IMR-90 (cell line): Measurements from ENCODE around the gene CNNM2. TPM values are rescaled to one million over a fixed set of nuclear protein-coding genes. Genes with fewer than 3 reads are reported as not detected.

Experiments
- ATAC-seq: fragments of 200-7000 bp; cut with Tn5 transposase; 2 replicates; pipeline ENCODE4 v1.9.1; 2020; ENCODE audit warnings: low read depth, mild to moderate bottlenecking, moderate library complexity
- BruUV-seq: library from RNA; stranded (reverse); fragments of 400-500 nt; replicated peaks from 2 replicates; lab custom pipeline; 2021; lab: Mats Ljungman, UMichigan
- CTCF ChIA-PET: fragments of 300-600 bp; formaldehyde crosslinking; extraction: SDS; loops from one replicate; lab custom pipeline; 2021; ENCODE audit warnings: antibody characterized with exemption; lab: Yijun Ruan, JAX
- POLR2A ChIA-PET: fragments of 300-600 bp; sonication (Branson Sonifier 250); formaldehyde crosslinking; loops from one replicate; lab custom pipeline; 2022; ENCODE audit warnings: antibody characterized with exemption; ENCODE audit not compliant: unreplicated experiment; lab: Charles Lee
- DNase-seq: peaks from one replicate; pipeline ENCODE4 v3.0.0; 2013
- H2AFZ ChIP-seq: replicated peaks from 2 replicates; pipeline ENCODE3; 2013; ENCODE audit warnings: low read length, mild to moderate bottlenecking; ENCODE audit not compliant: poor library complexity
- H2AK5ac ChIP-seq: 2 replicates; pipeline ENCODE4 v1.6.1; 2013; ENCODE audit warnings: low read depth, low read length, inconsistent platforms
- H2AK9ac ChIP-seq: replicated peaks from 2 replicates; pipeline ENCODE3; 2013; ENCODE audit warnings: mild to moderate bottlenecking, low read depth, low read length, moderate library complexity; ENCODE audit not compliant: poor library complexity
- H2BK120ac ChIP-seq: 2 replicates; pipeline ENCODE4 v1.6.1; 2013; ENCODE audit warnings: low read depth, low read length, inconsistent platforms
- H2BK15ac ChIP-seq: 3 replicates; pipeline ENCODE4 v1.6.1; 2013; ENCODE audit warnings: low read depth, low read length, inconsistent platforms
- H2BK20ac ChIP-seq: 2 replicates; pipeline ENCODE4 v1.6.1; 2013; ENCODE audit warnings: low read depth, mild to moderate bottlenecking, inconsistent platforms, low read length, moderate library complexity
- H2BK5ac ChIP-seq: 2 replicates; pipeline ENCODE4 v1.6.1; 2013; ENCODE audit warnings: mild to moderate bottlenecking, low read depth, low read length, inconsistent platforms; ENCODE audit not compliant: poor library complexity, severe bottlenecking
- H3K14ac ChIP-seq: replicated peaks from 2 replicates; pipeline ENCODE4 v1.6.1; 2013; ENCODE audit warnings: low read depth, low read length, inconsistent platforms
- H3K18ac ChIP-seq: 2 replicates; pipeline ENCODE4 v1.6.1; 2013; ENCODE audit warnings: low read depth, low read length, control low read depth
- H3K23ac ChIP-seq: 2 replicates; pipeline ENCODE4 v1.6.1; 2013; ENCODE audit warnings: low read depth, low read length, inconsistent platforms
- H3K27ac ChIP-seq: 2 replicates; pipeline ENCODE4 v1.5.1; 2013; ENCODE audit warnings: mild to moderate bottlenecking, control low read depth, low read length; ENCODE audit not compliant: insufficient read depth
- H3K27me3 ChIP-seq: 2 replicates; pipeline ENCODE4 v1.6.1; 2013; ENCODE audit warnings: low read length; ENCODE audit not compliant: control insufficient read depth, insufficient read depth
- H3K36me3 ChIP-seq: 2 replicates; pipeline ENCODE4 v1.6.1; 2013; ENCODE audit warnings: low read length, mixed read lengths; ENCODE audit not compliant: control insufficient read depth, insufficient read depth
- H3K4ac ChIP-seq: 2 replicates; pipeline ENCODE4 v1.6.1; 2013; ENCODE audit warnings: low read depth, low read length, inconsistent platforms
- H3K4me1 ChIP-seq: 2 replicates; pipeline ENCODE4 v1.6.1; 2013; ENCODE audit warnings: low read length, mixed read lengths; ENCODE audit not compliant: control insufficient read depth, insufficient read depth
- H3K4me2 ChIP-seq: 2 replicates; pipeline ENCODE4 v1.6.1; 2013; ENCODE audit warnings: low read depth, mild to moderate bottlenecking, control low read depth, low read length, moderate library complexity
- H3K4me3 ChIP-seq: 2 replicates; pipeline ENCODE4 v1.5.1; 2013; ENCODE audit warnings: low read depth, mild to moderate bottlenecking, control low read depth, low read length, moderate library complexity; ENCODE audit not compliant: insufficient read depth
- H3K56ac ChIP-seq: 2 replicates; pipeline ENCODE4 v1.6.1; 2013; ENCODE audit warnings: low read length, inconsistent platforms; ENCODE audit not compliant: insufficient read depth; ENCODE audit errors: extremely low read depth
- H3K79me1 ChIP-seq, 2 experiments: 2 replicates each; pipeline ENCODE4 v1.6.1; 2013; ENCODE audit warnings: low read length in 2 of 2, inconsistent platforms in 1 of 2, low read depth in 1 of 2
- H3K9ac ChIP-seq: 2 replicates; pipeline ENCODE4 v1.6.1; 2013; ENCODE audit warnings: low read depth, low read length, control low read depth
- H3K9me1 ChIP-seq: 2 replicates; pipeline ENCODE4 v1.6.1; 2013; ENCODE audit warnings: low read length, inconsistent platforms; ENCODE audit not compliant: insufficient read depth
- H3K9me3 ChIP-seq: 2 replicates; pipeline ENCODE4 v1.6.1; 2013; ENCODE audit warnings: low read length; ENCODE audit not compliant: control insufficient read depth, insufficient read depth
- H4K20me1 ChIP-seq: 2 replicates; pipeline ENCODE4 v1.6.1; 2013; ENCODE audit warnings: low read length, inconsistent platforms; ENCODE audit not compliant: insufficient read depth
- H4K5ac ChIP-seq: 2 replicates; pipeline ENCODE4 v1.6.1; 2013; ENCODE audit warnings: mild to moderate bottlenecking, low read depth, low read length, control low read depth
- H4K8ac ChIP-seq, 2 experiments: 2 replicates each; pipeline ENCODE4 v1.6.1; 2013; ENCODE audit warnings: low read depth in 2 of 2, low read length in 2 of 2, control low read depth in 1 of 2, inconsistent platforms in 1 of 2
- H4K91ac ChIP-seq: 2 replicates; pipeline ENCODE4 v1.6.1; 2013; ENCODE audit warnings: low read depth, low read length, inconsistent platforms; ENCODE audit not compliant: insufficient read depth
- CEBPB ChIP-seq: IDR thresholded peaks from 2 replicates; pipeline ENCODE4 v1.6.1; 2012; ENCODE audit warnings: low read depth, low read length, improper control_type of control experiment
- WGBS, 2 experiments: methylation state at CpG; one replicate each; pipeline versions ENCODE4 v1.1.5 to v1.1.7; 2013; ENCODE audit warnings: missing lambda C conversion rate in 2 of 2; ENCODE audit not compliant: insufficient read length in 1 of 2; ENCODE audit errors: extremely low coverage in 2 of 2; 5-methylcytosine and 5-hydroxymethylcytosine counted together
- dilution Hi-C: fragments of 300-500 bp; cut with HindIII; formaldehyde crosslinking; loops from one replicate; pipeline ENCODE4 v1.14.3; 2018; ENCODE audit warnings: low sequenced_read_pairs; ENCODE audit not compliant: unreplicated experiment
- in situ Hi-C: fragments of 300-500 bp; cut with MboI; formaldehyde crosslinking; loops from 3 replicates; pipeline ENCODE4 v1.14.3; 2019; ENCODE audit warnings: low sequenced_read_pairs, inconsistent platforms, mixed read lengths
- intact Hi-C: fragments of 100-400 bp; cut with micrococcal nuclease; formaldehyde crosslinking; loops from 2 replicates; pipeline ENCODE4 v1.10.0; 2022
- polyA plus RNA-seq, 3 experiments: library from polyadenylated mRNA; depleted of rRNA; stranded (reverse); fragments of >200 nt; gene quantifications; 2 replicates each; pipeline ENCODE4 v1.2.3, GENCODE V29; 2012; ENCODE audit warnings: low replicate concordance in 1 of 3
- total RNA-seq: library from RNA; depleted of rRNA; stranded (reverse); fragments of >200 nt; gene quantifications from 2 replicates; pipeline ENCODE4 v1.2.3, GENCODE V29; 2012
- TF ChIP-seq, protein P1 (sequence below): fragments of 150-350 bp; IDR thresholded peaks from 2 replicates; pipeline ENCODE4 v1.6.1; 2016; ENCODE audit warnings: low read depth, mild to moderate bottlenecking, low read length, moderate library complexity, borderline replicate concordance

CNNM2 gene
- total and polyA plus RNA-seq, 2 of the 4 experiments (the other 2 are of a cell fraction), result 4.7 to 5.6 TPM

DNA sequence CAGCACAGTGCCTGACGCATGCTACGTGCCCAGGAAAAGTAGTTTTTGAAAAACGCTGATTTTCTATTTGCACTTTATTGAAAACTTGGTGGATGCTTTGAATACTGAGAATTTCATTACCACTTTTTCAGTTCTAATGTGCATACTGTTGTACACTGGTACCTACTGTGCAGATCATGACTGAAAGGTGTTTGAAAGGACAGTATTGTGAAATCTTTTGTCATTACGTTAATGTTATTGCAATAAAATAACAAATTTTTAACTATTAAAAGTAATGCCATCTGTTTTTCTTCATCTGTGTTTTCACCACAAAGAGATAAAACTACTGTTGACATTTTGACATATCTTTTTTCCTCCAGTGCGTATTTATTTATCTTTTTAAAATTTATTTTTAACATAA lies 42.1 kb downstream of the CNNM2 start:
- intact Hi-C loops (no loop called here), dilution Hi-C loops (no loop called here), in situ Hi-C loops (no loop called here)
- Histone ChIP-seq H3K23ac (no peak overlapping the region), H3K14ac (no peak overlapping the region), H2BK15ac (no peak overlapping the region), H3K36me3 (no peaks in the 10 kb centered on the region), H4K5ac (no peak overlapping the region), H3K79me1 (peaks cover 18 to 49% of the 10 kb centered on the region in 2 experiments), H3K56ac (no peak overlapping the region), H2AK9ac (no peak overlapping the region), H3K4ac (no peak overlapping the region), H4K8ac (no peak overlapping the region), H4K20me1 (no peaks in the 10 kb centered on the region; the same call in 1 of the 2 replicates), H3K4me2 (no peak overlapping the region), H2AFZ (no peak overlapping the region), H4K91ac (no peak overlapping the region), H2AK5ac (no peak overlapping the region), H3K27me3 (no peaks in the 10 kb centered on the region), H3K18ac (no peak overlapping the region), H2BK5ac (no peak overlapping the region), H2BK20ac (no peak overlapping the region), H3K9me3 (no peaks in the 10 kb centered on the region), H3K9me1 (peaks cover 7% of the 10 kb centered on the region), H3K4me1 (peaks cover 12% of the 10 kb centered on the region), H3K4me3 (no peak overlapping the region), H2BK120ac (no peak overlapping the region), H3K9ac (no peak overlapping the region), H3K27ac (no peak overlapping the region)
- TF ChIP-seq, protein P1, sequence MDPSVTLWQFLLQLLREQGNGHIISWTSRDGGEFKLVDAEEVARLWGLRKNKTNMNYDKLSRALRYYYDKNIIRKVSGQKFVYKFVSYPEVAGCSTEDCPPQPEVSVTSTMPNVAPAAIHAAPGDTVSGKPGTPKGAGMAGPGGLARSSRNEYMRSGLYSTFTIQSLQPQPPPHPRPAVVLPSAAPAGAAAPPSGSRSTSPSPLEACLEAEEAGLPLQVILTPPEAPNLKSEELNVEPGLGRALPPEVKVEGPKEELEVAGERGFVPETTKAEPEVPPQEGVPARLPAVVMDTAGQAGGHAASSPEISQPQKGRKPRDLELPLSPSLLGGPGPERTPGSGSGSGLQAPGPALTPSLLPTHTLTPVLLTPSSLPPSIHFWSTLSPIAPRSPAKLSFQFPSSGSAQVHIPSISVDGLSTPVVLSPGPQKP, result no peak
- TF ChIP-seq CEBPB, result peak; percentile 63
- no peak for ATAC-seq
- ChIA-PET POLR2A (no interaction called here), CTCF (no interaction called here)
- no CpG with 5 or more reads among the region's 5 CpGs for WGBS, 2 experiments
- DNase-seq, result no peak
- no TSS peak for BruUV-seq
